Fibroblast of pulmonary artery (primary cell): ENCODE data around the gene SLCO4A1.

Experiments used
- DNase-seq: peaks from one replicate; pipeline ENCODE4 v3.0.0-alpha.2; 2010; ENCODE audit warnings: low read depth
- H3K4me3 ChIP-seq: replicated peaks from 2 replicates; pipeline ENCODE4 v1.5.1; 2011; ENCODE audit warnings: low read depth, mild to moderate bottlenecking, control low read depth, low read length, moderate library complexity
- CTCF ChIP-seq: IDR thresholded peaks from 2 replicates; pipeline ENCODE4 v1.5.1; 2011; ENCODE audit warnings: mild to moderate bottlenecking, control low read depth, low read length, inconsistent platforms; ENCODE audit errors: missing control alignments

The SLCO4A1 gene

GRCh38 chr20:62635852-62636251 lies 6.5 kb upstream of the SLCO4A1 start:
- no peak for DNase-seq
- no peak overlapping the region for H3K4me3 ChIP-seq
- TF ChIP-seq CTCF = no peak

DNA sequence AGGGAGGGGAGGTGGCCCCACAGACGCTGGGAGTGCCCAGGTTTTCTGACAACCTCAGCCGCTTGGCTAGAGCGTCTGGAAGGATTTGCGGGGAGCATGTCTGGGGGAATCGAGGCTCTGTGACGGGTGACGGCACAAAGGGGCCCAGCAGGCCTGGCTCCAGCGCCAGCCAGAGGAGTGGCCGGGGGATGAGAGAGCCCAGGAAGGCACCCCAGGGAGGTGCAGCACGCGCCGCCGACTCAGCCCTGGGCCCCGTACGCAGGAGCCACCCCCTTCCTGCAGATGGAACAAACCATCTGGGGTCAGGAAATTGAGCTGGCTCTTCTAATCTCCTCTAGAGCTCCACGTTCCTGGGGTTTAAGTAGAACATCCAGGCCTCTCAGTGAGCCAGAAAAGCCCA lies 5.9 kb upstream of the SLCO4A1 start:
- DNase-seq = no peak
- no peak for TF ChIP-seq CTCF
- H3K4me3 ChIP-seq = no peak overlapping the region

- H3K4me3 ChIP-seq = no peak overlapping the region
- TF ChIP-seq CTCF = no peak
- DNase-seq = no peak
Measured at GRCh38 chr20:62637110-62637509, 5.2 kb upstream of the SLCO4A1 start.

GRCh38 chr20:62637521-62638054 lies 4.7 kb upstream of the SLCO4A1 start:
- TF ChIP-seq CTCF = no peak
- H3K4me3 ChIP-seq = no peak overlapping the region
- DNase-seq = no peak

- DNase-seq = no peak
- H3K4me3 ChIP-seq = no peak overlapping the region
- TF ChIP-seq CTCF = no peak
Measured at GRCh38 chr20:62638055-62638570, 4.2 kb upstream of the SLCO4A1 start.

- no peak for TF ChIP-seq CTCF
- H3K4me3 ChIP-seq = no peak overlapping the region
- no peak for DNase-seq
Measured at GRCh38 chr20:62638679-62639406, 3.5 kb upstream of the SLCO4A1 start.

DNA sequence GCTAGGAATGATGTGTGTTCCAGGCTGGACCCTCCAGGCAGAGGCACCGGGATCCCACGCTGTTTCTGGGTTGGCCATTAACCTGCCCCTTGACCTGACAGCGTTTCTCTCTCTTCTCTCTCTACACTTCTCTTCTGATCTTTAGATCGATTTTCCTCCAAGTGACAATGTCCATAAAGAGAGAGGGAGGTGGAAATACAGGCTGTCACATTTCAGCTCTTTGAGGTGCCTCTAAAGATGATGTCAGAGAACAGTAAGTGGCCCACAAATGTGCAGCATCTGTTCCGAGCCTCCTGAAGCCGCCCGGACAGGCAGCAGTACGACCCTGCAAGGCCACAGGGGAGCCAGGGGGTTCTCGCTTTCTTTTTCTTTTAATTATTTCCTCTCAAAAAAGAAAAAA lies 2.5 kb upstream of the SLCO4A1 start:
- no peak overlapping the region for H3K4me3 ChIP-seq
- no peak for DNase-seq
- no peak for TF ChIP-seq CTCF
